ENCODE measurements around the gene FGGY. TPM values are rescaled to one million over a fixed set of nuclear protein-coding genes. Genes with fewer than 3 reads are reported as not detected.

FGGY gene
- total RNA-seq, 1 experiment from 2014 or later, result 6.4 TPM

- TF ChIP-seq CTCF (IDR thresholded peaks at IDR 0.05; ENCODE audit: insufficient read depth in 1 of 2, low read depth in 1 of 2, low read length in 1 of 2, severe bottlenecking in 1 of 2, unreplicated experiment in 1 of 2), result no peak
- Mint-ChIP-seq H3K36me3 (ENCODE audit: insufficient read depth, unreplicated experiment) (no peaks in the 10 kb centered on the region), H3K4me3 (ENCODE audit: unreplicated experiment) (no peak overlapping the region), H3K4me1 (ENCODE audit: low read depth, unreplicated experiment) (no peaks in the 10 kb centered on the region), H3K9me3 (ENCODE audit: unreplicated experiment) (no peaks in the 10 kb centered on the region), H3K27ac (ENCODE audit: unreplicated experiment) (no peak overlapping the region), H3K27me3 (ENCODE audit: insufficient read depth, unreplicated experiment) (no peaks in the 10 kb centered on the region)
- no TSS peak for BruUV-seq (replicated peaks)
- CTCF ChIA-PET, result no interaction called here
- POLR2A ChIA-PET, result no interaction called here
- Histone ChIP-seq H3K4me1 (peaks cover 7% of the 10 kb centered on the region; the same call in 1 of the 2 replicates), H3K9me3 (no peaks in the 10 kb centered on the region), H3K36me3 (ENCODE audit: control insufficient read depth, insufficient read depth, low read length) (no peaks in the 10 kb centered on the region), H3K4me3 (ENCODE audit: low read depth, low read length) (no peak overlapping the region), H3K27me3 (replicated peaks; ENCODE audit: control insufficient read depth, insufficient read depth, low read length) (no peaks in the 10 kb centered on the region)
- intact Hi-C loops (cut with micrococcal nuclease; ENCODE audit: unreplicated experiment), result no loop called here
- no peak for DNase-seq
These were observed 137.4 kb downstream of the FGGY start for GRCh38 chr1:59434336-59434735.

GRCh38 chr1:59436637-59437036, 139.7 kb downstream of the FGGY start:
- no TSS peak for BruUV-seq (replicated peaks)
- Mint-ChIP-seq H3K4me3 (ENCODE audit: unreplicated experiment) (no peak overlapping the region), H3K36me3 (ENCODE audit: insufficient read depth, unreplicated experiment) (no peaks in the 10 kb centered on the region), H3K9me3 (ENCODE audit: unreplicated experiment) (no peaks in the 10 kb centered on the region), H3K4me1 (ENCODE audit: low read depth, unreplicated experiment) (no peaks in the 10 kb centered on the region), H3K27ac (ENCODE audit: unreplicated experiment) (no peak overlapping the region), H3K27me3 (ENCODE audit: insufficient read depth, unreplicated experiment) (no peaks in the 10 kb centered on the region)
- ChIA-PET POLR2A (no interaction called here), CTCF (no interaction called here)
- Histone ChIP-seq H3K4me3 (ENCODE audit: low read depth, low read length) (no peak overlapping the region), H3K4me1 (peaks cover 7% of the 10 kb centered on the region; the same call in 1 of the 2 replicates), H3K9me3 (no peaks in the 10 kb centered on the region), H3K36me3 (ENCODE audit: control insufficient read depth, insufficient read depth, low read length) (no peaks in the 10 kb centered on the region), H3K27me3 (replicated peaks; ENCODE audit: control insufficient read depth, insufficient read depth, low read length) (no peaks in the 10 kb centered on the region)
- intact Hi-C loops (cut with micrococcal nuclease; ENCODE audit: unreplicated experiment), result no loop called here
- no peak for DNase-seq
- no peak for TF ChIP-seq CTCF (IDR thresholded peaks at IDR 0.05; ENCODE audit: insufficient read depth in 1 of 2, low read depth in 1 of 2, low read length in 1 of 2, severe bottlenecking in 1 of 2, unreplicated experiment in 1 of 2)

- H3K27ac Mint-ChIP-seq (ENCODE audit: unreplicated experiment), result no peak overlapping the region
- no peak for DNase-seq
These were observed 141.2 kb downstream of the FGGY start for GRCh38 chr1:59438058-59438560.

More at GRCh38 chr1:59438058-59438560, 141.2 kb downstream of the FGGY start:
- Mint-ChIP-seq H3K4me1 (ENCODE audit: low read depth, unreplicated experiment) (peaks cover under 1% of the 10 kb centered on the region), H3K4me3 (ENCODE audit: unreplicated experiment) (no peak overlapping the region), H3K36me3 (ENCODE audit: insufficient read depth, unreplicated experiment) (no peaks in the 10 kb centered on the region), H3K9me3 (ENCODE audit: unreplicated experiment) (no peaks in the 10 kb centered on the region), H3K27me3 (ENCODE audit: insufficient read depth, unreplicated experiment) (no peaks in the 10 kb centered on the region)
- POLR2A ChIA-PET, result no interaction called here
- intact Hi-C loops (cut with micrococcal nuclease; ENCODE audit: unreplicated experiment), result no loop called here
- Histone ChIP-seq H3K9me3 (no peaks in the 10 kb centered on the region), H3K27me3 (replicated peaks; ENCODE audit: control insufficient read depth, insufficient read depth, low read length) (no peaks in the 10 kb centered on the region), H3K4me3 (ENCODE audit: low read depth, low read length) (no peak overlapping the region), H3K36me3 (ENCODE audit: control insufficient read depth, insufficient read depth, low read length) (no peaks in the 10 kb centered on the region), H3K4me1 (no peaks in the 10 kb centered on the region)
- CTCF ChIA-PET, result no interaction called here
- TF ChIP-seq CTCF (IDR thresholded peaks at IDR 0.05; ENCODE audit: insufficient read depth in 1 of 2, low read depth in 1 of 2, low read length in 1 of 2, severe bottlenecking in 1 of 2, unreplicated experiment in 1 of 2), result no peak
- BruUV-seq (replicated peaks), result no TSS peak

Measured in Caco-2 (cell line).